HepG2 (cell line): ENCODE results near the gene NUFIP2. TPM values are rescaled to one million over a fixed set of nuclear protein-coding genes. Genes with fewer than 3 reads are reported as not detected.

Experiments
- ATAC-seq: fragments of 200-7000 bp; cut with Tn5 transposase; 3 replicates; pipeline ENCODE4 v1.9.1; 2020; ENCODE audit warnings: mild to moderate bottlenecking, moderate library complexity
- BruUV-seq: library from RNA; stranded (reverse); fragments of 400-500 nt; replicated peaks from 2 replicates; lab custom pipeline; 2021; lab: Mats Ljungman, UMichigan
- CTCF ChIA-PET: fragments of 300-600 bp; formaldehyde crosslinking; extraction: SDS; loops from one replicate; lab custom pipeline; 2021; ENCODE audit warnings: low total read pairs, inconsistent platforms, low intra/inter-chr PET ratio; lab: Yijun Ruan, JAX
- POLR2A ChIA-PET: fragments of 350-600 bp; sonication (Branson Sonifier 250); formaldehyde crosslinking; loops from one replicate; lab custom pipeline; 2020; ENCODE audit warnings: antibody characterized with exemption, inconsistent platforms; lab: Yijun Ruan, JAX
- DNase-seq: peaks from one replicate; pipeline ENCODE4 v3.0.0-alpha.2; 2015; ENCODE audit warnings: low spot score
- FAIRE-seq: peaks from 3 replicates; lab custom pipeline; 2011; peaks lifted over from hg19 to GRCh38; lab: Jason Lieb, UNC
- H2AFZ ChIP-seq: one replicate; pipeline ENCODE4 v1.6.1; 2011; ENCODE audit warnings: low read length, inconsistent platforms
- H3K27ac ChIP-seq: fragments of 300-600 bp; 3 replicates; pipeline ENCODE4 v1.8.0; 2011; ENCODE audit warnings: mixed run types, mild to moderate bottlenecking, mixed read lengths, low read length, inconsistent platforms; ENCODE audit not compliant: insufficient read depth; ENCODE audit errors: extremely low read length
- H3K27me3 ChIP-seq, 2 experiments: fragments of 200-600 bp in 1 of 2; 2 replicates in 1 of 2; 3 replicates in 1 of 2; pipeline versions ENCODE4 v1.6.0 to v1.8.0; 2011; ENCODE audit warnings: low read length in 2 of 2, mild to moderate bottlenecking in 2 of 2, moderate library complexity in 2 of 2, inconsistent platforms in 1 of 2; ENCODE audit not compliant: insufficient read depth in 2 of 2, control insufficient read depth in 1 of 2
- H3K36me3 ChIP-seq, 2 experiments: fragments of 200-600 bp in 1 of 2; replicated peaks in 1 of 2; 2 replicates in 1 of 2; 3 replicates in 1 of 2; pipeline versions ENCODE4 v1.5.1 to v1.8.0; 2011; ENCODE audit warnings: low read length in 2 of 2, inconsistent platforms in 1 of 2; ENCODE audit not compliant: insufficient read depth in 2 of 2, control insufficient read depth in 1 of 2
- H3K4me1 ChIP-seq: 2 replicates; pipeline ENCODE4 v1.5.1; 2012; ENCODE audit warnings: low read length, inconsistent platforms; ENCODE audit not compliant: insufficient read depth
- H3K4me2 ChIP-seq: 2 replicates; pipeline ENCODE4 v1.6.0; 2011; ENCODE audit warnings: low read depth, low read length, inconsistent platforms
- H3K4me3 ChIP-seq, 3 experiments: fragments of 200-600 bp in 1 of 3; sonication (generic), shearing (Covaris generic) in 1 of 3; replicated peaks in 1 of 3; 2 replicates each; pipeline ENCODE4 v1.5.1; 2011 to 2016; ENCODE audit warnings: low read length in 3 of 3, inconsistent platforms in 2 of 3, low read depth in 2 of 3, mild to moderate bottlenecking in 2 of 3, control low read depth in 1 of 3, mixed read lengths in 1 of 3; ENCODE audit not compliant: insufficient read depth in 1 of 3
- H3K79me2 ChIP-seq: one replicate; pipeline ENCODE4 v1.6.1; 2011; ENCODE audit warnings: low read length, inconsistent platforms; ENCODE audit not compliant: insufficient read depth
- H3K9ac ChIP-seq: 2 replicates; pipeline ENCODE4 v1.6.0; 2011; ENCODE audit warnings: mild to moderate bottlenecking, low read depth, low read length, inconsistent platforms; ENCODE audit not compliant: insufficient read depth
- H3K9me3 ChIP-seq: 2 replicates; pipeline ENCODE4 v1.5.1; 2012; ENCODE audit warnings: mild to moderate bottlenecking, low read length
- H4K20me1 ChIP-seq: 2 replicates; pipeline ENCODE4 v1.6.0; 2011; ENCODE audit warnings: inconsistent platforms, mild to moderate bottlenecking, low read length, moderate library complexity; ENCODE audit not compliant: insufficient read depth
- ARHGAP35 ChIP-seq: sonication (generic); formaldehyde crosslinking; IDR thresholded peaks from 2 replicates; pipeline ENCODE4 v1.9.0; 2022; ENCODE audit warnings: mild to moderate bottlenecking, inconsistent platforms, moderate library complexity, missing genetic modification reagents, borderline replicate concordance
- JARID2 ChIP-seq: sonication (generic); formaldehyde crosslinking; IDR thresholded peaks from 2 replicates; pipeline ENCODE4 v1.8.1; 2023; ENCODE audit warnings: missing genetic modification reagents, inconsistent platforms; ENCODE audit not compliant: insufficient replicate concordance
- MLXIP ChIP-seq: sonication (generic); formaldehyde crosslinking; IDR thresholded peaks from 2 replicates; pipeline ENCODE4 v1.9.0; 2021; ENCODE audit warnings: missing genetic modification reagents, borderline replicate concordance
- TFE3 ChIP-seq: IDR thresholded peaks from 2 replicates; pipeline ENCODE4 v1.6.1; 2016
- THAP8 ChIP-seq: sonication (generic); formaldehyde crosslinking; IDR thresholded peaks from 2 replicates; pipeline ENCODE4 v1.5.1; 2020; ENCODE audit warnings: missing genetic modification reagents, mild to moderate bottlenecking, borderline replicate concordance
- XBP1 ChIP-seq: sonication (generic); formaldehyde crosslinking; IDR thresholded peaks from 2 replicates; pipeline ENCODE4 v1.5.0; 2020; ENCODE audit warnings: missing genetic modification reagents
- ZHX2 ChIP-seq, 2 experiments: sonication (generic) in 1 of 2; formaldehyde crosslinking in 1 of 2; IDR thresholded peaks; 2 replicates each; pipeline versions ENCODE4 v1.6.1 to v1.9.0; 2014 to 2022; ENCODE audit warnings: antibody characterized with exemption in 1 of 2, borderline replicate concordance in 1 of 2, inconsistent platforms in 1 of 2, low read depth in 1 of 2, missing genetic modification reagents in 1 of 2
- ZNF337 ChIP-seq: sonication (generic); formaldehyde crosslinking; IDR thresholded peaks from 2 replicates; pipeline ENCODE4 v1.5.1; 2020; ENCODE audit warnings: missing genetic modification reagents, low read depth, mild to moderate bottlenecking, borderline replicate concordance
- ZNF784 ChIP-seq: sonication (generic); formaldehyde crosslinking; IDR thresholded peaks from 2 replicates; pipeline ENCODE4 v1.5.1; 2020; ENCODE audit warnings: missing genetic modification reagents, mild to moderate bottlenecking, borderline replicate concordance
- WGBS: methylation state at CpG from one replicate; pipeline ENCODE4 v1.1.6; 2017; ENCODE audit warnings: low lambda C conversion rate; 5-methylcytosine and 5-hydroxymethylcytosine counted together
- in situ Hi-C: cut with HindIII; loops from 2 replicates; pipeline ENCODE4 v1.10.0; 2017; ENCODE audit warnings: low pct_unique_long_range_greater_than_20kb; ENCODE audit not compliant: extremely low pct_ligation_motif_present
- intact Hi-C: fragments of 100-400 bp; cut with micrococcal nuclease; formaldehyde crosslinking; loops from one replicate; pipeline ENCODE4 v1.10.0; 2022; ENCODE audit not compliant: unreplicated experiment
- polyA plus RNA-seq, 8 experiments: library from polyadenylated mRNA; depleted of rRNA in 3 of 8; stranded (reverse) in 7 of 8; unstranded in 1 of 8; fragments of >200 nt; fragmentation: Illumina TruSeq in 4 of 8; extraction: Trizol in 4 of 8; gene quantifications; 2 replicates each; pipeline versions ENCODE4 v1.2.1 to v1.2.3, GENCODE V29; 2011 to 2016; ENCODE audit warnings: low read depth in 4 of 8, missing spikeins in 1 of 8, mixed read lengths in 1 of 8; ENCODE audit not compliant: insufficient read depth in 1 of 8
- total RNA-seq, 5 experiments: library from RNA; depleted of rRNA; stranded (reverse); fragments of >200 nt; fragmentation: Illumina TruSeq; extraction: Trizol; gene quantifications; 2 replicates each; pipeline ENCODE4 v1.2.3, GENCODE V29; 2016; ENCODE audit warnings: low read depth in 1 of 5

The NUFIP2 gene
- total and polyA plus RNA-seq, 2 of the 13 experiments (the other 11 are each of a cell fraction or from before 2014, with no cell fraction given) = 10.3 to 30.8 TPM

- no peak for TF ChIP-seq ZHX2 (IDR thresholded peaks at IDR 0.05; ENCODE audit: low read depth)
- no peak for TF ChIP-seq ZHX2 (CRISPR knock-in tag; IDR thresholded peaks at IDR 0.05; ENCODE audit: borderline replicate concordance)
- no peak for TF ChIP-seq THAP8
- TF ChIP-seq ARHGAP35 = no peak
These were observed 5.1 kb upstream of the NUFIP2 start (continued) for GRCh38 chr17:29299031-29299430.

GRCh38 chr17:29295420-29295819 is 1.5 kb upstream of the NUFIP2 start:
- no peak for ATAC-seq
- Histone ChIP-seq H3K27me3 (no peaks in the 10 kb centered on the region; a peak in 1 of 5 replicates), H3K4me2 (no peak overlapping the region), H3K79me2 (peaks cover 28% of the 10 kb centered on the region), H3K4me1 (peaks cover 13% of the 10 kb centered on the region), H4K20me1 (peaks cover 18% of the 10 kb centered on the region), H3K9ac (no peak overlapping the region), H3K9me3 (no peaks in the 10 kb centered on the region), H3K36me3 (peaks cover 0 to 3% of the 10 kb centered on the region in 2 experiments; a peak in 1 of 5 replicates), H3K4me3 (no peak overlapping the region), H2AFZ (no peak overlapping the region), H3K27ac (no peak overlapping the region)
- POLR2A ChIA-PET = no interaction called here
- no TSS peak for BruUV-seq
- in situ Hi-C loops = no loop called here
- CTCF ChIA-PET = no interaction called here
- FAIRE-seq = no peak
- 86% methylated on average over 3 of the region's 3 CpGs for WGBS
- DNase-seq = no peak
- intact Hi-C loops = loop anchor here (2.0 to 10.0 kb wide), 3 partner anchors 61 to 269 kb away; partner anchors contain the start of genes ABHD15 and TP53I13
- TF ChIP-seq ZNF337 (no peak), JARID2 (no peak), ZNF784 (CRISPR knock-in tag) (no peak), XBP1 (CRISPR knock-in tag) (no peak), MLXIP (CRISPR knock-in tag) (no peak), TFE3 (no peak)
